IMR-90 (cell line): ENCODE results near the gene WDR27. TPM values are rescaled to one million over a fixed set of nuclear protein-coding genes. Genes with fewer than 3 reads are reported as not detected.

Experiments
- ATAC-seq: fragments of 200-7000 bp; cut with Tn5 transposase; 2 replicates; pipeline ENCODE4 v1.9.1; 2020; ENCODE audit warnings: low read depth, mild to moderate bottlenecking, moderate library complexity
- BruUV-seq: library from RNA; stranded (reverse); fragments of 400-500 nt; replicated peaks from 2 replicates; lab custom pipeline; 2021; lab: Mats Ljungman, UMichigan
- CTCF ChIA-PET: fragments of 300-600 bp; formaldehyde crosslinking; extraction: SDS; loops from one replicate; lab custom pipeline; 2021; ENCODE audit warnings: antibody characterized with exemption; lab: Yijun Ruan, JAX
- POLR2A ChIA-PET: fragments of 300-600 bp; sonication (Branson Sonifier 250); formaldehyde crosslinking; loops from one replicate; lab custom pipeline; 2022; ENCODE audit warnings: antibody characterized with exemption; ENCODE audit not compliant: unreplicated experiment; lab: Charles Lee
- DNase-seq: peaks from one replicate; pipeline ENCODE4 v3.0.0; 2013
- H2AFZ ChIP-seq: replicated peaks from 2 replicates; pipeline ENCODE3; 2013; ENCODE audit warnings: low read length, mild to moderate bottlenecking; ENCODE audit not compliant: poor library complexity
- H2AK5ac ChIP-seq: 2 replicates; pipeline ENCODE4 v1.6.1; 2013; ENCODE audit warnings: low read depth, low read length, inconsistent platforms
- H2AK9ac ChIP-seq: replicated peaks from 2 replicates; pipeline ENCODE3; 2013; ENCODE audit warnings: mild to moderate bottlenecking, low read depth, low read length, moderate library complexity; ENCODE audit not compliant: poor library complexity
- H2BK120ac ChIP-seq: 2 replicates; pipeline ENCODE4 v1.6.1; 2013; ENCODE audit warnings: low read depth, low read length, inconsistent platforms
- H2BK15ac ChIP-seq: 3 replicates; pipeline ENCODE4 v1.6.1; 2013; ENCODE audit warnings: low read depth, low read length, inconsistent platforms
- H2BK20ac ChIP-seq: 2 replicates; pipeline ENCODE4 v1.6.1; 2013; ENCODE audit warnings: low read depth, mild to moderate bottlenecking, inconsistent platforms, low read length, moderate library complexity
- H2BK5ac ChIP-seq: 2 replicates; pipeline ENCODE4 v1.6.1; 2013; ENCODE audit warnings: mild to moderate bottlenecking, low read depth, low read length, inconsistent platforms; ENCODE audit not compliant: poor library complexity, severe bottlenecking
- H3K14ac ChIP-seq: replicated peaks from 2 replicates; pipeline ENCODE4 v1.6.1; 2013; ENCODE audit warnings: low read depth, low read length, inconsistent platforms
- H3K18ac ChIP-seq: 2 replicates; pipeline ENCODE4 v1.6.1; 2013; ENCODE audit warnings: low read depth, low read length, control low read depth
- H3K23ac ChIP-seq: 2 replicates; pipeline ENCODE4 v1.6.1; 2013; ENCODE audit warnings: low read depth, low read length, inconsistent platforms
- H3K27ac ChIP-seq: 2 replicates; pipeline ENCODE4 v1.5.1; 2013; ENCODE audit warnings: mild to moderate bottlenecking, control low read depth, low read length; ENCODE audit not compliant: insufficient read depth
- H3K27me3 ChIP-seq: 2 replicates; pipeline ENCODE4 v1.6.1; 2013; ENCODE audit warnings: low read length; ENCODE audit not compliant: control insufficient read depth, insufficient read depth
- H3K36me3 ChIP-seq: 2 replicates; pipeline ENCODE4 v1.6.1; 2013; ENCODE audit warnings: low read length, mixed read lengths; ENCODE audit not compliant: control insufficient read depth, insufficient read depth
- H3K4ac ChIP-seq: 2 replicates; pipeline ENCODE4 v1.6.1; 2013; ENCODE audit warnings: low read depth, low read length, inconsistent platforms
- H3K4me1 ChIP-seq: 2 replicates; pipeline ENCODE4 v1.6.1; 2013; ENCODE audit warnings: low read length, mixed read lengths; ENCODE audit not compliant: control insufficient read depth, insufficient read depth
- H3K4me2 ChIP-seq: 2 replicates; pipeline ENCODE4 v1.6.1; 2013; ENCODE audit warnings: low read depth, mild to moderate bottlenecking, control low read depth, low read length, moderate library complexity
- H3K4me3 ChIP-seq: 2 replicates; pipeline ENCODE4 v1.5.1; 2013; ENCODE audit warnings: low read depth, mild to moderate bottlenecking, control low read depth, low read length, moderate library complexity; ENCODE audit not compliant: insufficient read depth
- H3K56ac ChIP-seq: 2 replicates; pipeline ENCODE4 v1.6.1; 2013; ENCODE audit warnings: low read length, inconsistent platforms; ENCODE audit not compliant: insufficient read depth; ENCODE audit errors: extremely low read depth
- H3K79me1 ChIP-seq, 2 experiments: 2 replicates each; pipeline ENCODE4 v1.6.1; 2013; ENCODE audit warnings: low read length in 2 of 2, inconsistent platforms in 1 of 2, low read depth in 1 of 2
- H3K9ac ChIP-seq: 2 replicates; pipeline ENCODE4 v1.6.1; 2013; ENCODE audit warnings: low read depth, low read length, control low read depth
- H3K9me1 ChIP-seq: 2 replicates; pipeline ENCODE4 v1.6.1; 2013; ENCODE audit warnings: low read length, inconsistent platforms; ENCODE audit not compliant: insufficient read depth
- H3K9me3 ChIP-seq: 2 replicates; pipeline ENCODE4 v1.6.1; 2013; ENCODE audit warnings: low read length; ENCODE audit not compliant: control insufficient read depth, insufficient read depth
- H4K20me1 ChIP-seq: 2 replicates; pipeline ENCODE4 v1.6.1; 2013; ENCODE audit warnings: low read length, inconsistent platforms; ENCODE audit not compliant: insufficient read depth
- H4K5ac ChIP-seq: 2 replicates; pipeline ENCODE4 v1.6.1; 2013; ENCODE audit warnings: mild to moderate bottlenecking, low read depth, low read length, control low read depth
- H4K8ac ChIP-seq, 2 experiments: 2 replicates each; pipeline ENCODE4 v1.6.1; 2013; ENCODE audit warnings: low read depth in 2 of 2, low read length in 2 of 2, control low read depth in 1 of 2, inconsistent platforms in 1 of 2
- H4K91ac ChIP-seq: 2 replicates; pipeline ENCODE4 v1.6.1; 2013; ENCODE audit warnings: low read depth, low read length, inconsistent platforms; ENCODE audit not compliant: insufficient read depth
- BHLHE40 ChIP-seq: fragments of 150-350 bp; IDR thresholded peaks from 2 replicates; pipeline ENCODE4 v1.6.1; 2016; ENCODE audit warnings: mild to moderate bottlenecking, low read depth, low read length
- CEBPB ChIP-seq: IDR thresholded peaks from 2 replicates; pipeline ENCODE4 v1.6.1; 2012; ENCODE audit warnings: low read depth, low read length, improper control_type of control experiment
- CHD1 ChIP-seq: IDR thresholded peaks from 2 replicates; pipeline ENCODE4 v1.6.1; 2012; ENCODE audit warnings: low read depth, low read length, improper control_type of control experiment
- ELK1 ChIP-seq: fragments of 150-350 bp; IDR thresholded peaks from 2 replicates; pipeline ENCODE4 v1.6.1; 2016; ENCODE audit warnings: low read depth, mild to moderate bottlenecking, low read length, moderate library complexity, borderline replicate concordance
- FOS ChIP-seq: fragments of 150-350 bp; IDR thresholded peaks from 2 replicates; pipeline ENCODE4 v1.6.1; 2016; ENCODE audit warnings: low read depth, low read length
- MAFK ChIP-seq: IDR thresholded peaks from 2 replicates; pipeline ENCODE4 v1.6.1; 2012; ENCODE audit warnings: low read depth, low read length, improper control_type of control experiment
- MAZ ChIP-seq: IDR thresholded peaks from 2 replicates; pipeline ENCODE4 v1.6.1; 2012; ENCODE audit warnings: low read depth, mild to moderate bottlenecking, low read length, improper control_type of control experiment, moderate library complexity, borderline replicate concordance
- MXI1 ChIP-seq: IDR thresholded peaks from 2 replicates; pipeline ENCODE4 v1.6.1; 2012; ENCODE audit warnings: low read depth, mild to moderate bottlenecking, low read length, moderate library complexity, borderline replicate concordance
- NFE2L2 ChIP-seq: fragments of 150-350 bp; IDR thresholded peaks from 2 replicates; pipeline ENCODE4 v1.6.1; 2016; ENCODE audit warnings: low read depth, mild to moderate bottlenecking, low read length
- POLR2A ChIP-seq: IDR thresholded peaks from 2 replicates; pipeline ENCODE4 v1.6.1; 2012; ENCODE audit warnings: mild to moderate bottlenecking, low read depth, low read length
- RAD21 ChIP-seq: IDR thresholded peaks from 2 replicates; pipeline ENCODE4 v1.6.1; 2012; ENCODE audit warnings: low read length, improper control_type of control experiment
- RCOR1 ChIP-seq: IDR thresholded peaks from 2 replicates; pipeline ENCODE4 v1.6.1; 2012; ENCODE audit warnings: mild to moderate bottlenecking, low read length, improper control_type of control experiment; ENCODE audit not compliant: insufficient replicate concordance
- RFX5 ChIP-seq: IDR thresholded peaks from 2 replicates; pipeline ENCODE4 v1.8.0; 2012; ENCODE audit warnings: low read depth, mild to moderate bottlenecking, low read length, moderate library complexity
- SMC3 ChIP-seq: fragments of 150-350 bp; IDR thresholded peaks from 2 replicates; pipeline ENCODE4 v1.6.1; 2016; ENCODE audit warnings: low read depth, mild to moderate bottlenecking, antibody characterized with exemption, low read length, moderate library complexity
- USF2 ChIP-seq: fragments of 150-350 bp; IDR thresholded peaks from 2 replicates; pipeline ENCODE4 v1.6.1; 2017; ENCODE audit warnings: mild to moderate bottlenecking, antibody characterized with exemption, low read length, low read depth
- WGBS, 2 experiments: methylation state at CpG; one replicate each; pipeline versions ENCODE4 v1.1.5 to v1.1.7; 2013; ENCODE audit warnings: missing lambda C conversion rate in 2 of 2; ENCODE audit not compliant: insufficient read length in 1 of 2; ENCODE audit errors: extremely low coverage in 2 of 2; 5-methylcytosine and 5-hydroxymethylcytosine counted together
- dilution Hi-C: fragments of 300-500 bp; cut with HindIII; formaldehyde crosslinking; loops from one replicate; pipeline ENCODE4 v1.14.3; 2018; ENCODE audit warnings: low sequenced_read_pairs; ENCODE audit not compliant: unreplicated experiment
- in situ Hi-C: fragments of 300-500 bp; cut with MboI; formaldehyde crosslinking; loops from 3 replicates; pipeline ENCODE4 v1.14.3; 2019; ENCODE audit warnings: low sequenced_read_pairs, inconsistent platforms, mixed read lengths
- intact Hi-C: fragments of 100-400 bp; cut with micrococcal nuclease; formaldehyde crosslinking; loops from 2 replicates; pipeline ENCODE4 v1.10.0; 2022
- polyA plus RNA-seq, 3 experiments: library from polyadenylated mRNA; depleted of rRNA; stranded (reverse); fragments of >200 nt; gene quantifications; 2 replicates each; pipeline ENCODE4 v1.2.3, GENCODE V29; 2012; ENCODE audit warnings: low replicate concordance in 1 of 3
- total RNA-seq: library from RNA; depleted of rRNA; stranded (reverse); fragments of >200 nt; gene quantifications from 2 replicates; pipeline ENCODE4 v1.2.3, GENCODE V29; 2012
- TF ChIP-seq, protein P1 (sequence below): conservative IDR thresholded peaks from 2 replicates; pipeline ENCODE4 v1.5.1; 2012; ENCODE audit warnings: mild to moderate bottlenecking, low read depth, low read length, improper control_type of control experiment

The WDR27 gene
- total and polyA plus RNA-seq, 2 of the 4 experiments (the other 2 are of a cell fraction) = 7.0 to 18.5 TPM

- CTCF ChIA-PET = interaction anchor here (0.6 kb wide), 1 partner anchor 16 kb away, joined by 5 read pairs; no protein-coding TSS in a partner anchor
- peaks cover 15% of the 10 kb centered on the region for H3K4me1 ChIP-seq
- BruUV-seq = no TSS peak
- H4K5ac ChIP-seq = peak overlapping the region; percentile 93
- peak overlapping the region; percentile 93 for H2BK120ac ChIP-seq
- TF ChIP-seq MXI1 (no peak), MAFK (peak; percentile 39), RCOR1 (no peak), USF2 (no peak), FOS (peak; percentile 79; the same call in 1 of the 2 replicates), CHD1 (no peak), ELK1 (no peak), RFX5 (no peak), BHLHE40 (no peak), NFE2L2 (peak; percentile 31; the same call in 1 of the 2 replicates), CEBPB (peak; percentile 77), POLR2A (no peak), RAD21 (no peak), SMC3 (no peak), MAZ (0 out of 2 replicates have a peak, but pooled peaks have one; percentile 38)
- TF ChIP-seq, protein P1, sequence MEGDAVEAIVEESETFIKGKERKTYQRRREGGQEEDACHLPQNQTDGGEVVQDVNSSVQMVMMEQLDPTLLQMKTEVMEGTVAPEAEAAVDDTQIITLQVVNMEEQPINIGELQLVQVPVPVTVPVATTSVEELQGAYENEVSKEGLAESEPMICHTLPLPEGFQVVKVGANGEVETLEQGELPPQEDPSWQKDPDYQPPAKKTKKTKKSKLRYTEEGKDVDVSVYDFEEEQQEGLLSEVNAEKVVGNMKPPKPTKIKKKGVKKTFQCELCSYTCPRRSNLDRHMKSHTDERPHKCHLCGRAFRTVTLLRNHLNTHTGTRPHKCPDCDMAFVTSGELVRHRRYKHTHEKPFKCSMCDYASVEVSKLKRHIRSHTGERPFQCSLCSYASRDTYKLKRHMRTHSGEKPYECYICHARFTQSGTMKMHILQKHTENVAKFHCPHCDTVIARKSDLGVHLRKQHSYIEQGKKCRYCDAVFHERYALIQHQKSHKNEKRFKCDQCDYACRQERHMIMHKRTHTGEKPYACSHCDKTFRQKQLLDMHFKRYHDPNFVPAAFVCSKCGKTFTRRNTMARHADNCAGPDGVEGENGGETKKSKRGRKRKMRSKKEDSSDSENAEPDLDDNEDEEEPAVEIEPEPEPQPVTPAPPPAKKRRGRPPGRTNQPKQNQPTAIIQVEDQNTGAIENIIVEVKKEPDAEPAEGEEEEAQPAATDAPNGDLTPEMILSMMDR = no peak
- H2AK9ac ChIP-seq = no peak overlapping the region
- H3K27me3 ChIP-seq = no peaks in the 10 kb centered on the region
- H4K8ac ChIP-seq = peak overlapping the region; percentile 79 to 96
- peak overlapping the region; percentile 66 for H3K9ac ChIP-seq
- H2BK15ac ChIP-seq = no peak overlapping the region; the same call in 1 of the 3 replicates
- no peaks in the 10 kb centered on the region for H4K20me1 ChIP-seq
- DNase-seq (peak; percentile 80), ATAC-seq (peak; percentile 89)
- H4K91ac ChIP-seq = peak overlapping the region; percentile 88
- no peaks in the 10 kb centered on the region for H3K36me3 ChIP-seq
- H3K14ac ChIP-seq = peak overlapping the region; percentile 66; the same call in 1 of the 2 replicates
- peak overlapping the region; percentile 89 for H3K4me2 ChIP-seq
- no peaks in the 10 kb centered on the region for H3K79me1 ChIP-seq
- H3K9me3 ChIP-seq = peaks cover 6% of the 10 kb centered on the region
- peak overlapping the region; percentile 71 for H2AFZ ChIP-seq
- WGBS, 2 experiments = 20% methylated on average over 1 of the region's 11 CpGs; no CpG with 5 or more reads in 1 of the 2 experiments
- dilution Hi-C loops (no loop called here), intact Hi-C loops (no loop called here), in situ Hi-C loops (no loop called here)
- peak overlapping the region; percentile 80 for H2BK5ac ChIP-seq
- peak overlapping the region; percentile 55; the same call in 1 of the 2 replicates for H3K23ac ChIP-seq
- H2BK20ac ChIP-seq = peak overlapping the region; percentile 90
- H3K18ac ChIP-seq = peak overlapping the region; percentile 98
- peak overlapping the region; percentile 95 for H3K27ac ChIP-seq
- peak overlapping the region; percentile 82 for H3K4ac ChIP-seq
- peak overlapping the region; percentile 16; the same call in 1 of the 2 replicates for H3K4me3 ChIP-seq
- H2AK5ac ChIP-seq = no peak overlapping the region
- POLR2A ChIA-PET = interaction anchor here (0.6 kb wide), 1 partner anchor 258 kb away, joined by 4 read pairs; no protein-coding TSS in a partner anchor
- H3K9me1 ChIP-seq = peaks cover 3% of the 10 kb centered on the region; the same call in 1 of the 2 replicates
- peak overlapping the region; percentile 72 for H3K56ac ChIP-seq
These were observed 274.0 kb downstream of the WDR27 start for GRCh38 chr6:169427856-169428255.
